ENCODE measurements around the gene SRC.

Gene SRC

DNA sequence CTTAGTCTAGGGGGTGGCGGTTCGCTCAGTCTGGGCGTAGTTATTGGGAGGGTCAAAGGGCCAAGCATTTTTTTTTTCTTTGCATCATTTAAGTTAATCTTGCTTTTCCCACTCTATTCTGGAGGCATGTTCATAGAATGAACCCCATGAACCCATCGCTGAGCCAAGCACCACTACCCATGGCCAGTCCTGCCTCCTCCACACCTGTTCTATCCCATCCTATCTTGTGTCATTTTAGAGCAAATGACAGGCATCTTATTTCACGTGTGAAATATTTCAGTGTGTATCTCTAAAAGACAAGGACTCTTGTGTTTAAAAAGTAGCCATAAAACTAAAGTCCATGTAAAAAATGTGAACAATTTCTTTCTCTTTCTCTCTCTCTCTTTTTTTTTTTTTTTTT, 13.9 kb downstream of the SRC start:
- TF ChIP-seq, protein P1, sequence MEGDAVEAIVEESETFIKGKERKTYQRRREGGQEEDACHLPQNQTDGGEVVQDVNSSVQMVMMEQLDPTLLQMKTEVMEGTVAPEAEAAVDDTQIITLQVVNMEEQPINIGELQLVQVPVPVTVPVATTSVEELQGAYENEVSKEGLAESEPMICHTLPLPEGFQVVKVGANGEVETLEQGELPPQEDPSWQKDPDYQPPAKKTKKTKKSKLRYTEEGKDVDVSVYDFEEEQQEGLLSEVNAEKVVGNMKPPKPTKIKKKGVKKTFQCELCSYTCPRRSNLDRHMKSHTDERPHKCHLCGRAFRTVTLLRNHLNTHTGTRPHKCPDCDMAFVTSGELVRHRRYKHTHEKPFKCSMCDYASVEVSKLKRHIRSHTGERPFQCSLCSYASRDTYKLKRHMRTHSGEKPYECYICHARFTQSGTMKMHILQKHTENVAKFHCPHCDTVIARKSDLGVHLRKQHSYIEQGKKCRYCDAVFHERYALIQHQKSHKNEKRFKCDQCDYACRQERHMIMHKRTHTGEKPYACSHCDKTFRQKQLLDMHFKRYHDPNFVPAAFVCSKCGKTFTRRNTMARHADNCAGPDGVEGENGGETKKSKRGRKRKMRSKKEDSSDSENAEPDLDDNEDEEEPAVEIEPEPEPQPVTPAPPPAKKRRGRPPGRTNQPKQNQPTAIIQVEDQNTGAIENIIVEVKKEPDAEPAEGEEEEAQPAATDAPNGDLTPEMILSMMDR (IDR thresholded peaks at IDR 0.05; ENCODE audit: low read length, missing control alignments) = no peak
- no peak overlapping the region for H3K4me3 ChIP-seq (replicated peaks; ENCODE audit: low read depth, low read length)
- DNase-seq (ENCODE audit: low read depth) = no peak

DNA sequence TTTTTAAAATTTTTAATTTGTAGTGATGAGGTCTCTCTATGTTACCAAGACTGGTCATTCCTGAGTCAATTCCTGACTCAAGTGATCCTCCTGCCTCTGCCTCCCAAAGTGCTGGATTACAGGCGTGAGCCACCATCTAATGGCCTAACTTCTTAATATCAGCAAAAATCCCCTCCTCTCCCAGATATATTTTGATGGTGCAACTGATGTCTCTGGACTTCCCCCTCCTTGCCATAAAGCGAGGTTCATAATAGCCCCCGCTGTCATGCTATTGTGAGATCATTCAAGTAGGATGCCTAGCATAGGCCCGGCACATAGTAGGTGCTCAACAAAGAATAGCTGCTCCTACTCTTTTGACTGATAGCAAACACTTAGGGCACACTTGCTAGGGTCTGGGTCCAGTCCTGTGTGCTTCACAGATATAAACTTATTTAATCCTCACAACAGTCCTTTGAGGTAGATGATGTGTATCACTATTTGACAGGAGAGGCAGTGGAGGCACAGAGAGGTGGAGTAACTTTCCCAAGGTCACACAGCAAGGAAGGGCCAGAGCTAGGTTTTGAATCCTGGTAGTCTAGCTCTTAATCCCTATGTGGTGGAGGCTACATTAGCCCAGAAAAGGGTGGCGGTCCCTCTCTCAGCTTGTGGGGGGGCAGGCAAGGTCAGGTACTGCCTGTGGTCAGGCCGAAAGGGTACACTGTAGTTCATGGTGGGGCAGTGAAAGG, 14.6 kb downstream of the SRC start:
- TF ChIP-seq, protein P1 (IDR thresholded peaks at IDR 0.05; ENCODE audit: low read length, missing control alignments) = no peak
- H3K4me3 ChIP-seq (replicated peaks; ENCODE audit: low read depth, low read length) = no peak overlapping the region
- no peak for DNase-seq (ENCODE audit: low read depth)

DNA sequence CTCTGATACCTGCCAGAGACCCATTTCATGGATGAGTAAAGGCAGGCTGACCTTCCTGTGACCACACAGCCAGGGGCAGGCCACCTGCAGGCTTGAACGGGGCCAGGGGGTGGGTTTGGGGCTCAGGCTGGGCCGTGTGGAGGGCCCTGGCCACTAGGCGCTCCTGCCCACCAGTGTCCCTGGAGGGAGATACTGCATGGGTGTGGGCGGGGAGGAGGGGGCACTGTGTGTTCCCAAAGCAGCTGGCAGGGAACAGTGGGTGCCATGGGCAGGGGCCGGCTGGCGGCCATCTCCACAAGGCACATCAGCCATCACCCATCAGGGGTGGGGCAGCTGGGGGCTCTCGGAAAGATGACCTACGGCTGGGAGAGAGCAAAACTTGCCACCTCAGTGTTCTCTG, 15.4 kb downstream of the SRC start:
- H3K4me3 ChIP-seq (replicated peaks; ENCODE audit: low read depth, low read length) = no peak overlapping the region
- TF ChIP-seq, protein P1 (IDR thresholded peaks at IDR 0.05; ENCODE audit: low read length, missing control alignments) = no peak
- DNase-seq (ENCODE audit: low read depth) = no peak

DNA sequence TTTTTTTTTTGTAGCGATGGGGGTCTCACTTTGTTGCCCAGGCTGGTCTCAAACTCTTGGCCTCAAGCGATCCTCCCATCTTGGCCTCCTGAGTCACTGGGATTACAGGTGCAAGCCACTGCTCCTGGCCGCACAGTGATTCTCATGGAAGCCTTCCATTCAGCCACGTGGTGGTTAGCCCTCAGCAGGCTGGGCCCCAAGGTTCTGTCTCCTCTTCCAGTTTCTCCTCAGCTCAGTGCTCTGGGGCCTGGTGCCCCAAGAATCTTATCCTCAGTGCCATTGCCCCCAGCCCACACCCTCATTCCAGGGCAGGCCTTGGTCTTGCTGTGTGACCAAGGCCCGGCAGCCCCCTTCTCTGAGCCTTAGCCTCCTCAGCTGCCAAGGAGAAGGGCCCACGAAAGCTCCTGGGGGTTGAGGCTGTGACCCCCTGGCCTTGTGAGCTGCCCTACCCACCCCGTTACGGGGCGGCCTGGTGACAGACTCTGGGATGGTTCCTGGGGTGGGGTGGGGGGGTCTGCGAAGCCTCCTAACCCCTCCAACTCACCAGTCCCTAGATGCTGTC, 16.4 kb downstream of the SRC start:
- H3K4me3 ChIP-seq (replicated peaks; ENCODE audit: low read depth, low read length) = no peak overlapping the region
- TF ChIP-seq, protein P1 (IDR thresholded peaks at IDR 0.05; ENCODE audit: low read length, missing control alignments) = no peak

DNA sequence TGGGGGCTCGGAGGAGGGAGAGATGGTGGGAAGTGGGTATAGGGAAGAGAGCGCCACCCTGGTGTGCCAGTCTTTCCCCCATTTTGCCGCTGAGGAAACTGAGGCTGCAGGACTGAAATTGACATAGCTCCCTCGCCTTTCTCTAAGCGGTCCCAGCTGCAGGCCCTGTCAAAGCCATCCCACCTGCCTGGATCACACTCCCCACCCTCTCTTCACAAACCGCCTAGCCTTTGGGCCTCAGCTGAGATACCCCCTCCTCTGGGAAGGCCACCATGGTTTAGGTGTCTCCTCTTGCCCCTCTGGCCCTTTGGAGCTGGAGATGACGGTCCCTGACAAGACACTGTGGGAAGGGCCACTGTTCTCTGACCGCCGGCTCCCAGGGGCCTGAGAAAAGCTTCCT, 16.9 kb downstream of the SRC start:
- no peak overlapping the region for H3K4me3 ChIP-seq (replicated peaks; ENCODE audit: low read depth, low read length)
- TF ChIP-seq, protein P1 (IDR thresholded peaks at IDR 0.05; ENCODE audit: low read length, missing control alignments) = no peak
- DNase-seq (ENCODE audit: low read depth) = no peak

More for the DNA sequence above, 16.4 kb downstream of the SRC start:
- DNase-seq (ENCODE audit: low read depth) = no peak

DNA sequence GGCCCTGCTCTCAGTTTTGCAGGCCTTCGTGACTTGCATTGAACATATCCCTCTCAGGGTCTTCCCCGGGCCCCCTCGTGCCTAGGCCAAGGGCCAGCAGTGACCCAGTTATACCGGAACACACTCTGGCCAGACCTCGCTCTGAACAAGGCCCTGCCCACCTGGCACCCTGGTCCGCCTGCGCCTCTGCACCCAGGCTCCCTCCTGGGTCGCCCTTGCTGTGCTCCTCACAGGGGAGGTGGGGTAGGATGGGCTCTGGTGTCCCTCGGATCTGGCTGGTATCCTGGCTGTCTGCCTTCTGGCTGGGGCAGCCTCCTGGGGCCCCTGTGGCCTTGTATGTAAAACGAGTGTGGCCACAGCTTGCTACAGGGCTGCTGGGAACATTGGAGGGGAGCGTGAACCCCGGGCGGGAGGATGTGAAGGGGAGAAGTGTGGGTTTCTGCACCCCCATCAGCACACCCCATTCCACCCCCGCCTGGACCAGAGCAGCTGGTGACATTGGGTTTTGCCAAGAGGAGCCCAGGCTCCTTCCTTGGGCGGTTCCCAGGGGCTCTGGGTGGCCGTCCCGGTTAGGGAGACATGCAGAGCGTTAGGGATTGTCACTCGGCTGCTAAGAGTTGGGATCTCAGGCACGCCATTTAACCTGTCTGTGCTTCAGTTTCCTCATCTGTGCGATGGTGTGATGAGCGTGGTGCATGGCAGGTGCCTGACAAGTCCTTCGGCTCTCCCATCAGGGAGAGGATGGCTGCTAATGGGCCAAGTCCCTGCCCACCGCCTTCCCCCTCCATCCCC, 17.5 kb downstream of the SRC start:
- no peak overlapping the region for H3K4me3 ChIP-seq (replicated peaks; ENCODE audit: low read depth, low read length)
- no peak for DNase-seq (ENCODE audit: low read depth)
- TF ChIP-seq, protein P1 (IDR thresholded peaks at IDR 0.05; ENCODE audit: low read length, missing control alignments) = no peak

All from fibroblast of pulmonary artery (primary cell).